Liver (tissue), 9 donors: Measurements from ENCODE around the gene TXNDC12. TPM values are rescaled to one million over a fixed set of nuclear protein-coding genes. Genes with fewer than 3 reads are reported as not detected.

ENCODE experiments used
- DNase-seq: peaks from one replicate; pipeline ENCODE4 v3.0.0-alpha.2; 2017; ENCODE audit warnings: low spot score
- H3K27ac ChIP-seq, 2 donors: one replicate each; pipeline ENCODE4 v1.7.0; 2013; ENCODE audit warnings: inconsistent platforms in 2 of 2, low read length in 2 of 2, control low read depth in 1 of 2, low read depth in 1 of 2, mild to moderate bottlenecking in 1 of 2
- H3K27me3 ChIP-seq, 4 donors: one replicate each; pipeline versions ENCODE4 v1.6.1 to v1.7.0; 2013; ENCODE audit warnings: low read length in 3 of 4, inconsistent platforms in 1 of 4, mild to moderate bottlenecking in 1 of 4, moderate library complexity in 1 of 4; ENCODE audit not compliant: control insufficient read depth in 4 of 4, insufficient read depth in 4 of 4
- H3K36me3 ChIP-seq, 4 donors: one replicate each; pipeline versions ENCODE4 v1.6.1 to v1.7.0; 2013; ENCODE audit warnings: low read length in 3 of 4, mild to moderate bottlenecking in 3 of 4, low read depth in 1 of 4, moderate library complexity in 1 of 4; ENCODE audit not compliant: control insufficient read depth in 4 of 4, insufficient read depth in 3 of 4
- H3K4me1 ChIP-seq, 4 donors: one replicate each; pipeline versions ENCODE4 v1.6.1 to v1.7.0; 2013; ENCODE audit warnings: low read length in 3 of 4, mild to moderate bottlenecking in 3 of 4, moderate library complexity in 1 of 4; ENCODE audit not compliant: control insufficient read depth in 4 of 4, insufficient read depth in 4 of 4
- H3K4me3 ChIP-seq, 3 donors: one replicate each; pipeline versions ENCODE4 v1.6.1 to v1.7.0; 2013; ENCODE audit warnings: low read length in 3 of 3, control low read depth in 1 of 3, low read depth in 1 of 3, mild to moderate bottlenecking in 1 of 3
- H3K9ac ChIP-seq, 2 donors: one replicate each; pipeline ENCODE4 v1.7.0; 2013; ENCODE audit warnings: low read length in 2 of 2, mild to moderate bottlenecking in 2 of 2, moderate library complexity in 2 of 2, control low read depth in 1 of 2, low read depth in 1 of 2
- H3K9me3 ChIP-seq, 4 donors: one replicate each; pipeline versions ENCODE4 v1.6.1 to v1.7.0; 2013; ENCODE audit warnings: low read length in 3 of 4; ENCODE audit not compliant: control insufficient read depth in 4 of 4
- FOXA1 ChIP-seq: IDR thresholded peaks from 2 replicates; pipeline ENCODE4 v1.6.1; 2016; ENCODE audit warnings: antibody characterized with exemption
- FOXA2 ChIP-seq: IDR thresholded peaks from 2 replicates; pipeline ENCODE4 v1.6.1; 2016; ENCODE audit warnings: antibody characterized with exemption
- HNF4A ChIP-seq, 2 donors: conservative IDR thresholded peaks; 2 replicates each; pipeline ENCODE4 v1.6.1; 2016; ENCODE audit warnings: antibody characterized with exemption in 2 of 2, mild to moderate bottlenecking in 2 of 2
- HNF4G ChIP-seq: IDR thresholded peaks from 2 replicates; pipeline ENCODE4 v1.6.1; 2016; ENCODE audit warnings: antibody characterized with exemption
- JUND ChIP-seq, 2 donors: IDR thresholded peaks; 2 replicates each; pipeline ENCODE4 v1.6.1; 2016; ENCODE audit warnings: antibody characterized with exemption in 2 of 2
- MAX ChIP-seq: IDR thresholded peaks from 2 replicates; pipeline ENCODE4 v1.6.1; 2016; ENCODE audit warnings: antibody characterized with exemption
- RAD21 ChIP-seq, 2 donors: IDR thresholded peaks; 2 replicates each; pipeline ENCODE4 v1.6.1; 2016; ENCODE audit warnings: antibody characterized with exemption in 2 of 2, mild to moderate bottlenecking in 2 of 2
- REST ChIP-seq: IDR thresholded peaks from 2 replicates; pipeline ENCODE4 v1.6.1; 2016; ENCODE audit warnings: antibody characterized with exemption, mild to moderate bottlenecking
- RXRA ChIP-seq, 2 donors: IDR thresholded peaks; 2 replicates each; pipeline ENCODE4 v1.6.1; 2017 to 2018; ENCODE audit warnings: antibody characterized with exemption in 2 of 2, mild to moderate bottlenecking in 1 of 2
- SP1 ChIP-seq: IDR thresholded peaks from 2 replicates; pipeline ENCODE4 v1.6.1; 2018; ENCODE audit warnings: antibody characterized with exemption, mild to moderate bottlenecking
- TAF1 ChIP-seq: conservative IDR thresholded peaks from 2 replicates; pipeline ENCODE4 v1.6.1; 2016; ENCODE audit warnings: antibody characterized with exemption, mild to moderate bottlenecking
- YY1 ChIP-seq: IDR thresholded peaks from 2 replicates; pipeline ENCODE4 v1.6.1; 2016; ENCODE audit warnings: antibody characterized with exemption, mild to moderate bottlenecking
- ZBTB33 ChIP-seq: IDR thresholded peaks from 2 replicates; pipeline ENCODE4 v1.6.1; 2016; ENCODE audit warnings: antibody characterized with exemption
- WGBS: extraction: QIAGEN DNeasy Blood & Tissue Kit; methylation state at CpG from one replicate; pipeline ENCODE4 v1.1.7; 2013; 5-methylcytosine and 5-hydroxymethylcytosine counted together
- polyA plus RNA-seq, 2 donors: library from polyadenylated mRNA; stranded (reverse) in 1 of 2; unstranded in 1 of 2; fragments of 200-250 nt in 1 of 2; fragments of >200 nt in 1 of 2; fragmentation: Nextera tagmentation in 1 of 2; extraction: Ambion mirVana in 1 of 2; gene quantifications; one replicate each; pipeline versions ENCODE4 v1.2.1 to v1.2.3, GENCODE V29; 2013 to 2015
- total RNA-seq, 2 donors: library from RNA; depleted of rRNA; stranded (reverse); fragments of >200 nt; gene quantifications; one replicate each; pipeline ENCODE4 v1.2.3, GENCODE V29; 2014
- donor health status: healthy.
- donor health status: healthy.
- donor health status: healthy.
- donor health status: healthy.
- donor health status: healthy.

TXNDC12 gene
- total and polyA plus RNA-seq, 4 donors = 17.5 to 35.8 (median 20.7) TPM

GRCh38 chr1:51988254-51988653 is 66.7 kb downstream of the TXNDC12 start:
- Histone ChIP-seq H3K27me3 (peaks cover 0 to 3% (median 1%) of the 10 kb centered on the region in 4 donors), H3K4me3 (no peak overlapping the region), H3K27ac (no peak overlapping the region), H3K9me3 (no peaks in the 10 kb centered on the region), H3K4me1 (peaks cover 0 to 2% (median 0%) of the 10 kb centered on the region in 4 donors), H3K36me3 (no peaks in the 10 kb centered on the region), H3K9ac (no peak overlapping the region)
- no peak for TF ChIP-seq HNF4G
- no peak for TF ChIP-seq SP1
- DNase-seq = no peak

- DNase-seq = no peak
- WGBS = 92% methylated on average over 4 of the region's 4 CpGs
Measured at GRCh38 chr1:51986718-51987117, 68.3 kb downstream of the TXNDC12 start.

More at GRCh38 chr1:51986718-51987117, 68.3 kb downstream of the TXNDC12 start:
- no peak overlapping the region for H3K9ac ChIP-seq
- no peaks in the 10 kb centered on the region for H3K36me3 ChIP-seq
- H3K9me3 ChIP-seq = no peaks in the 10 kb centered on the region
- H3K4me1 ChIP-seq = peaks cover 0 to 2% (median 0%) of the 10 kb centered on the region in 4 donors
- TF ChIP-seq YY1 = no peak
- TF ChIP-seq JUND (IDR thresholded peaks at IDR 0.05) = no peak
- TF ChIP-seq HNF4A (conservative IDR thresholded peaks at IDR 0.05) = no peak
- no peak for TF ChIP-seq SP1
- TF ChIP-seq RXRA (IDR thresholded peaks at IDR 0.05) = no peak
- TF ChIP-seq REST = no peak
- no peak for TF ChIP-seq HNF4G
- TF ChIP-seq FOXA1 = no peak
- no peak for TF ChIP-seq TAF1
- no peak for TF ChIP-seq ZBTB33
- TF ChIP-seq FOXA2 = no peak
- no peak for TF ChIP-seq MAX
- TF ChIP-seq RAD21 (IDR thresholded peaks at IDR 0.05) = no peak
- no peak overlapping the region for H3K4me3 ChIP-seq
- peaks cover 0 to 3% (median 0%) of the 10 kb centered on the region in 4 donors for H3K27me3 ChIP-seq
- no peak overlapping the region for H3K27ac ChIP-seq
